ENCODE data around the gene PIP4P1.

The PIP4P1 gene

DNA sequence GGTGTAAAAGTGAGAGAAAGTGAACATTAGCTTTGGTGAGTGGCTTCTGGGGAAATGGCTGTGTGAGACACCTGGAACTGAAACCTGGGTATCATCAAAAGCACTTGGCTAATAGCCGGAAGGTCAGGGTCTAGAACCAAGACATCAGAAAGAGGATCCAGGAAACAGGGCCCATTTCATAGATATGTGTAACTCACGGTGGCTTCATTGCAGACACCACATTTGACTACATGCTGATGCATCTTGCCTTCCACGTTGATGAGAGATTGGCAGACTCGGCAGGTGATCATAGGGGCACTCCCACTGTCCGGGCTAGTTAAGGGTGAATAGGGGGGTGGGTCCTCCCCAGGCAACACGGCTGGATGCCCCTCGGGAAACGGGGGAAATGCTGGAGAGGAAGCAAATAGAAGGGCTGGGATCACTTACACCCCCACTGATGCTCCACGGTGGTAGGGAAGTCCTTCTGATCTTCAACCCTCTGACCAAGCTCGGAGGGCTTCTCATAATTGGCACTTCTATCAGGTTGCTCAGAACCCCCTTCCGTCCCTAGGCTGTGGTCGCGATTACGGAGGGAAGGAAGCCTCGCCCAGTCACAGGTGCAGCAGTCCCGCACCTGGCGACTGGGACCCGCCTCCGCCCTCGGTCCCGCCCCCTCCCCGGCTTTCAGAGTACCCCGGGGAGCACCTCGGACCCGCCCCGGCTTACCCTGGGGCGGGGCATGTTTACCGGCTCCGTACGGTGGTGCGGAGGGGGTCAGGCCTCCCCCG, 593 bp downstream of the PIP4P1 start:
- Histone ChIP-seq H3K4me3 (ENCODE audit: low read depth, low read length) (peak overlapping the region; percentile 85), H3K36me3 (ENCODE audit: control insufficient read depth in 2 of 2, insufficient read depth in 1 of 2, low read length in 2 of 2) (peaks cover 24 to 47% of the 10 kb centered on the region in 2 experiments; a peak in 2 of 3 replicates), H3K9me3 (ENCODE audit: control insufficient read depth, insufficient read depth, low read depth, low read length) (no peaks in the 10 kb centered on the region), H3K4me1 (ENCODE audit: control insufficient read depth, insufficient read depth, low read length) (peaks cover 10% of the 10 kb centered on the region), H3K27ac (ENCODE audit: extremely low read depth, low read depth, low read length) (peak overlapping the region; percentile 83)
- ChIA-PET CTCF (interaction anchor here (1.4 kb wide), 1 partner anchor 46 kb away, joined by 10 read pairs; no protein-coding TSS in a partner anchor), POLR2A (interaction anchor here (0.9 to 2.6 kb wide), 11 partner anchors 9 to 230 kb away, joined by 3 to 55 read pairs (median 4); partner anchors contain the start of genes PARP2, PNP, RNASE4 and TEP1)
- TF ChIP-seq ZFHX2 (tag by site-specific recombination; conservative IDR thresholded peaks at IDR 0.05) (0 out of 2 replicates have a peak, but pooled peaks have one; percentile 11), SP3 (tag by site-specific recombination; IDR thresholded peaks at IDR 0.05) (peak; percentile 55; the same call in 1 of the 2 replicates), KLF1 (tag by site-specific recombination; IDR thresholded peaks at IDR 0.05) (0 out of 2 replicates have a peak, but pooled peaks have one; percentile 42), ZNF555 (tag by site-specific recombination; conservative IDR thresholded peaks at IDR 0.05) (no peak), EGR2 (tag by site-specific recombination; IDR thresholded peaks at IDR 0.05; ENCODE audit: low read depth) (peak; percentile 19; the same call in 1 of the 2 replicates), YY1 (tag by site-specific recombination; IDR thresholded peaks at IDR 0.05) (0 out of 2 replicates have a peak, but pooled peaks have one; percentile 40), ZNF341 (tag by site-specific recombination; IDR thresholded peaks at IDR 0.05; ENCODE audit: low read depth) (0 out of 2 replicates have a peak, but pooled peaks have one; percentile 44), ZIC2 (tag by site-specific recombination; IDR thresholded peaks at IDR 0.05) (0 out of 2 replicates have a peak, but pooled peaks have one; percentile 5), ZXDB (tag by site-specific recombination; IDR thresholded peaks at IDR 0.05) (no peak), ZSCAN4 (tag by site-specific recombination; IDR thresholded peaks at IDR 0.05) (no peak), KLF9 (tag by site-specific recombination; IDR thresholded peaks at IDR 0.05; ENCODE audit: low read depth) (peak; percentile 76)
- TF ChIP-seq, protein P1, sequence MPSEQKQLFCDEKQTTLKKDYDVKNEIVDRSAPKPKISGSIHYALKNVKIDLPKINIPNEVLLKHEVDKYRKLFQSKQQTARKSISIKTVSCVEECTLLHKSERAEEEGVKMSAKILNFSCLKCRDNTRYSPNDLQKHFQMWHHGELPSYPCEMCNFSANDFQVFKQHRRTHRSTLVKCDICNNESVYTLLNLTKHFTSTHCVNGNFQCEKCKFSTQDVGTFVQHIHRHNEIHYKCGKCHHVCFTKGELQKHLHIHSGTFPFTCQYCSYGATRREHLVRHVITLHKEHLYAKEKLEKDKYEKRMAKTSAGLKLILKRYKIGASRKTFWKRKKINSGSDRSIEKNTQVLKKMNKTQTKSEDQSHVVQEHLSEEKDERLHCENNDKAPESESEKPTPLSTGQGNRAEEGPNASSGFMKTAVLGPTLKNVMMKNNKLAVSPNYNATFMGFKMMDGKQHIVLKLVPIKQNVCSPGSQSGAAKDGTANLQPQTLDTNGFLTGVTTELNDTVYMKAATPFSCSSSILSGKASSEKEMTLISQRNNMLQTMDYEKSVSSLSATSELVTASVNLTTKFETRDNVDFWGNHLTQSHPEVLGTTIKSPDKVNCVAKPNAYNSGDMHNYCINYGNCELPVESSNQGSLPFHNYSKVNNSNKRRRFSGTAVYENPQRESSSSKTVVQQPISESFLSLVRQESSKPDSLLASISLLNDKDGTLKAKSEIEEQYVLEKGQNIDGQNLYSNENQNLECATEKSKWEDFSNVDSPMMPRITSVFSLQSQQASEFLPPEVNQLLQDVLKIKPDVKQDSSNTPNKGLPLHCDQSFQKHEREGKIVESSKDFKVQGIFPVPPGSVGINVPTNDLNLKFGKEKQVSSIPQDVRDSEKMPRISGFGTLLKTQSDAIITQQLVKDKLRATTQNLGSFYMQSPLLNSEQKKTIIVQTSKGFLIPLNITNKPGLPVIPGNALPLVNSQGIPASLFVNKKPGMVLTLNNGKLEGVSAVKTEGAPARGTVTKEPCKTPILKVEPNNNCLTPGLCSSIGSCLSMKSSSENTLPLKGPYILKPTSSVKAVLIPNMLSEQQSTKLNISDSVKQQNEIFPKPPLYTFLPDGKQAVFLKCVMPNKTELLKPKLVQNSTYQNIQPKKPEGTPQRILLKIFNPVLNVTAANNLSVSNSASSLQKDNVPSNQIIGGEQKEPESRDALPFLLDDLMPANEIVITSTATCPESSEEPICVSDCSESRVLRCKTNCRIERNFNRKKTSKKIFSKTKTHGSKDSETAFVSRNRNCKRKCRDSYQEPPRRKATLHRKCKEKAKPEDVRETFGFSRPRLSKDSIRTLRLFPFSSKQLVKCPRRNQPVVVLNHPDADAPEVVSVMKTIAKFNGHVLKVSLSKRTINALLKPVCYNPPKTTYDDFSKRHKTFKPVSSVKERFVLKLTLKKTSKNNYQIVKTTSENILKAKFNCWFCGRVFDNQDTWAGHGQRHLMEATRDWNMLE (tag by site-specific recombination; conservative IDR thresholded peaks at IDR 0.05; ENCODE audit: low read depth): no peak
- TF ChIP-seq, protein P2, sequence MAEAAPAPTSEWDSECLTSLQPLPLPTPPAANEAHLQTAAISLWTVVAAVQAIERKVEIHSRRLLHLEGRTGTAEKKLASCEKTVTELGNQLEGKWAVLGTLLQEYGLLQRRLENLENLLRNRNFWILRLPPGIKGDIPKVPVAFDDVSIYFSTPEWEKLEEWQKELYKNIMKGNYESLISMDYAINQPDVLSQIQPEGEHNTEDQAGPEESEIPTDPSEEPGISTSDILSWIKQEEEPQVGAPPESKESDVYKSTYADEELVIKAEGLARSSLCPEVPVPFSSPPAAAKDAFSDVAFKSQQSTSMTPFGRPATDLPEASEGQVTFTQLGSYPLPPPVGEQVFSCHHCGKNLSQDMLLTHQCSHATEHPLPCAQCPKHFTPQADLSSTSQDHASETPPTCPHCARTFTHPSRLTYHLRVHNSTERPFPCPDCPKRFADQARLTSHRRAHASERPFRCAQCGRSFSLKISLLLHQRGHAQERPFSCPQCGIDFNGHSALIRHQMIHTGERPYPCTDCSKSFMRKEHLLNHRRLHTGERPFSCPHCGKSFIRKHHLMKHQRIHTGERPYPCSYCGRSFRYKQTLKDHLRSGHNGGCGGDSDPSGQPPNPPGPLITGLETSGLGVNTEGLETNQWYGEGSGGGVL (tag by site-specific recombination; IDR thresholded peaks at IDR 0.05): peak; percentile 41

- no peak overlapping the region for H3K4me3 ChIP-seq (ENCODE audit: low read depth, low read length)
- ChIA-PET CTCF (no interaction called here), POLR2A (interaction anchor here (1.3 to 1.5 kb wide), 2 partner anchors 11 to 115 kb away, joined by 4 read pairs; partner anchors contain the start of genes PARP2 and PNP)
- TF ChIP-seq KLF1 (tag by site-specific recombination; IDR thresholded peaks at IDR 0.05) (peak; percentile 19; the same call in 1 of the 2 replicates), ZNF623 (tag by site-specific recombination; IDR thresholded peaks at IDR 0.05) (no peak), ZNF76 (tag by site-specific recombination; IDR thresholded peaks at IDR 0.05; ENCODE audit: borderline replicate concordance, low read depth) (no peak)
- H3K4me1 ChIP-seq (ENCODE audit: control insufficient read depth, insufficient read depth, low read length): peaks cover 10% of the 10 kb centered on the region
- peaks cover 27 to 47% of the 10 kb centered on the region in 2 experiments for H3K36me3 ChIP-seq (ENCODE audit: control insufficient read depth in 2 of 2, insufficient read depth in 1 of 2, low read length in 2 of 2)
- no peaks in the 10 kb centered on the region for H3K9me3 ChIP-seq (ENCODE audit: control insufficient read depth, insufficient read depth, low read depth, low read length)
- no peak overlapping the region for H3K27ac ChIP-seq (ENCODE audit: extremely low read depth, low read depth, low read length)
Observed at GRCh38 chr14:20458031-20458789, 3.0 kb downstream of the PIP4P1 start.
